Right lobe of liver (tissue), 6 donors: ENCODE data around the gene KLK15. TPM values are rescaled to one million over a fixed set of nuclear protein-coding genes. Genes with fewer than 3 reads are reported as not detected.

Experiments
- ATAC-seq, 4 donors: fragments of 200-7000 bp; cut with Tn5 transposase; one replicate each; pipeline ENCODE4 v1.9.1; 2020; ENCODE audit warnings: mild to moderate bottlenecking in 4 of 4, moderate library complexity in 4 of 4
- DNase-seq, 3 donors: peaks; one replicate each; pipeline ENCODE4 v3.0.0-alpha.2; 2020
- H3K27ac ChIP-seq, 3 donors: fragments of 200-600 bp; one replicate each; pipeline ENCODE4 v1.8.0; 2022
- H3K27me3 ChIP-seq, 2 donors: fragments of 200-600 bp; one replicate each; pipeline ENCODE4 v1.8.0; 2022
- H3K36me3 ChIP-seq, 4 donors: fragments of 200-600 bp; sonication (generic) in 1 of 4; one replicate each; pipeline versions ENCODE4 v1.5.1 to v1.8.0; 2017 to 2022; ENCODE audit warnings: control low read depth in 1 of 4
- H3K4me1 ChIP-seq, 4 donors: fragments of 200-600 bp; sonication (generic) in 1 of 4; one replicate each; pipeline versions ENCODE4 v1.5.1 to v1.8.0; 2017 to 2022; ENCODE audit warnings: control low read depth in 1 of 4
- H3K4me3 ChIP-seq, 3 donors: fragments of 200-600 bp; one replicate each; pipeline ENCODE4 v1.8.0; 2022
- H3K9me3 ChIP-seq, 4 donors: fragments of 200-600 bp; sonication (generic) in 1 of 4; one replicate each; pipeline versions ENCODE4 v1.5.1 to v1.8.0; 2017 to 2022; ENCODE audit warnings: control low read depth in 1 of 4
- POLR2A ChIP-seq: fragments of 450-650 bp; IDR thresholded peaks from one replicate; pipeline ENCODE4 v1.6.1; 2017; ENCODE audit warnings: antibody characterized with exemption, mild to moderate bottlenecking
- WGBS: methylation state at CpG from one replicate; pipeline ENCODE4 v1.1.6; 2018; ENCODE audit warnings: low coverage, low lambda C conversion rate; ENCODE audit not compliant: insufficient coverage; ENCODE audit errors: missing lambda C conversion rate; 5-methylcytosine and 5-hydroxymethylcytosine counted together
- intact Hi-C, 2 donors: fragments of 100-400 bp; cut with DNase I; formaldehyde crosslinking; loops; one replicate each; pipeline versions ENCODE4 v1.11.2 to v1.14.1; 2022
- small RNA-seq, 2 experiments: library from RNA; depleted of rRNA; stranded (forward); fragments of <200 nt; gene quantifications; one replicate each; pipeline ENCODE3, GENCODE V24; 2016
- total RNA-seq, 6 experiments: library from RNA; depleted of rRNA in 2 of 6; stranded (reverse); fragments of >200 nt in 2 of 6; fragmentation: NEBNext Ultra II Directional in 3 of 6; extraction: Animal tissue kit (Norgen Biotek cat#: 25700) in 3 of 6; gene quantifications; one replicate each; pipeline versions ENCODE4 v1.1.0 to v1.2.4, GENCODE V29; 2016 to 2023
- TF ChIP-seq, protein P1 (sequence below), 4 donors: fragments of 200-600 bp in 3 of 4; fragments of 450-650 bp in 1 of 4; IDR thresholded peaks; one replicate each; pipeline versions ENCODE4 v1.5.1 to v1.8.0; 2016 to 2022; ENCODE audit warnings: antibody characterized with exemption in 4 of 4, mild to moderate bottlenecking in 2 of 4
- donor health status: DM: no; HTN: yes; CAD: no.
- donor health status: DM: no; HTN: no; CAD: no.
- donor health status: DM: no; HTN: no; CAD: no.
- donor health status: DM: no; HTN: yes; CAD: no.
- donor health status: DM: no; HTN: yes; CAD: no.

KLK15 gene
- total RNA-seq, 6 experiments from 2014 or later, result not detected

DNA sequence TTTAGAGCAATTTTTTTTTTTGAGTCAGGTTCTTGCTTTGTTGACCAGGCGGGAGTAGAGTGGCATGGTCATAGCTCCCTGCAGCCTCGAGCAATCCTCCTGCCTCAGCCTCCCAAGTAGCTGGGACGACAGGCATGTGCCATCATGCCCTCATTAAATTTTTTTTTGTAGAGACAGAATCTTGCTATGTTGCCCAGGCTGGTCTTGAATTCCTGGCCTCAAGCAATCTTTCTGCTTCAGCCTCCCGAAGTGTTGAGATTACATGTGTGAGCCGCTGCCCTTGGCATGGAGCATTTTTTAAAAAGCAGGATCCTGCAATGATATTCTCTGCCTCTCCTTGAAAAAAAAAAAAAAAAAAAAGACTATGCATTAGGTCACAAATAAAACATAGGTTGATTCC lies 57.2 kb downstream of the KLK15 start:
- no peak for ATAC-seq
- Histone ChIP-seq H3K9me3 (no peaks in the 10 kb centered on the region), H3K4me1 (no peaks in the 10 kb centered on the region), H3K27me3 (peaks cover 0 to 23% of the 10 kb centered on the region in 2 donors), H3K27ac (no peak overlapping the region), H3K36me3 (no peaks in the 10 kb centered on the region), H3K4me3 (no peak overlapping the region)
- intact Hi-C loops, result no loop called here
- TF ChIP-seq POLR2A, result no peak
- TF ChIP-seq, protein P1, sequence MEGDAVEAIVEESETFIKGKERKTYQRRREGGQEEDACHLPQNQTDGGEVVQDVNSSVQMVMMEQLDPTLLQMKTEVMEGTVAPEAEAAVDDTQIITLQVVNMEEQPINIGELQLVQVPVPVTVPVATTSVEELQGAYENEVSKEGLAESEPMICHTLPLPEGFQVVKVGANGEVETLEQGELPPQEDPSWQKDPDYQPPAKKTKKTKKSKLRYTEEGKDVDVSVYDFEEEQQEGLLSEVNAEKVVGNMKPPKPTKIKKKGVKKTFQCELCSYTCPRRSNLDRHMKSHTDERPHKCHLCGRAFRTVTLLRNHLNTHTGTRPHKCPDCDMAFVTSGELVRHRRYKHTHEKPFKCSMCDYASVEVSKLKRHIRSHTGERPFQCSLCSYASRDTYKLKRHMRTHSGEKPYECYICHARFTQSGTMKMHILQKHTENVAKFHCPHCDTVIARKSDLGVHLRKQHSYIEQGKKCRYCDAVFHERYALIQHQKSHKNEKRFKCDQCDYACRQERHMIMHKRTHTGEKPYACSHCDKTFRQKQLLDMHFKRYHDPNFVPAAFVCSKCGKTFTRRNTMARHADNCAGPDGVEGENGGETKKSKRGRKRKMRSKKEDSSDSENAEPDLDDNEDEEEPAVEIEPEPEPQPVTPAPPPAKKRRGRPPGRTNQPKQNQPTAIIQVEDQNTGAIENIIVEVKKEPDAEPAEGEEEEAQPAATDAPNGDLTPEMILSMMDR (IDR thresholded peaks at IDR 0.05), result no peak
- DNase-seq, result no peak
- WGBS, result 68% methylated on average over 4 of the region's 5 CpGs

Small RNAs within 50 kb of the gene (small RNA-seq; reads per million reads assigned to genes)
- gene SNORD88A (197 to 233 reads per million in 2 experiments), gene SNORD88B (0 reads per million in 2 experiments), gene SNORD88C (0 reads per million in 2 experiments)

Other genes starting within 250 kb of the KLK15 start
- not detected for gene SYT3, start 193.7 kb downstream of the KLK15 start, total RNA-seq
- gene C19orf81, start 184.1 kb downstream of the KLK15 start, total RNA-seq, result not detected
- gene SHANK1, start 113.8 kb downstream of the KLK15 start, total RNA-seq, result under 1 TPM in 4 of 6 experiments, not detected in 2; 0.07 to 0.62 (median 0.25) TPM
- 1 to 10 TPM; 1.7 to 9.9 (median 5.0) TPM for gene CLEC11A, start 110.2 kb downstream of the KLK15 start, total RNA-seq
- not detected for gene GPR32, start 63.1 kb downstream of the KLK15 start, total RNA-seq
- gene ACP4, start 43.2 kb downstream of the KLK15 start, total RNA-seq, result under 1 TPM in 1 of 6 experiments, not detected in 5; 0.37 TPM
- not detected for gene KLK1, start 9.8 kb downstream of the KLK15 start, total RNA-seq
- not detected for gene KLK3, start 21.3 kb upstream of the KLK15 start, total RNA-seq
- not detected for gene KLK2, start 39.9 kb upstream of the KLK15 start, total RNA-seq
- gene KLK4, start 77.8 kb upstream of the KLK15 start, total RNA-seq, result not detected
- gene KLK5, start 119.5 kb upstream of the KLK15 start, total RNA-seq, result not detected
- not detected for gene KLK6, start 136.0 kb upstream of the KLK15 start, total RNA-seq
- gene KLK7, start 150.3 kb upstream of the KLK15 start, total RNA-seq, result not detected
- gene KLK8, start 168.0 kb upstream of the KLK15 start, total RNA-seq, result not detected
- gene KLK10, start 186.1 kb upstream of the KLK15 start, total RNA-seq, result under 1 TPM in 2 of 6 experiments, not detected in 4; 0.13 to 0.43 TPM
- gene KLK11, start 193.0 kb upstream of the KLK15 start, total RNA-seq, result not detected
- not detected for gene KLK12, start 201.4 kb upstream of the KLK15 start, total RNA-seq
- gene KLK13, start 231.5 kb upstream of the KLK15 start, total RNA-seq, result not detected
- under 1 TPM in 2 of 6 experiments, not detected in 4; 0.17 to 0.18 TPM for gene KLK14, start 249.3 kb upstream of the KLK15 start, total RNA-seq